H1 (cell line): Measurements from ENCODE around the gene ZNF546. TPM values are rescaled to one million over a fixed set of nuclear protein-coding genes. Genes with fewer than 3 reads are reported as not detected.
A peak's percentile ranks its signal among the peaks of the same experiment; 100 is the strongest.

ENCODE experiments used
- CTCF ChIA-PET: fragments of 300-600 bp; sonication (Branson Sonifier 250); formaldehyde crosslinking; loops from one replicate; lab custom pipeline; 2021; ENCODE audit not compliant: partially characterized antibody; lab: Charles Lee
- POLR2A ChIA-PET: fragments of 300-600 bp; sonication (Branson Sonifier 250); formaldehyde crosslinking; loops from one replicate; lab custom pipeline; 2021; ENCODE audit warnings: inconsistent platforms; ENCODE audit not compliant: partially characterized antibody; lab: Charles Lee
- DNase-seq, 2 experiments: peaks; one replicate each; pipeline versions ENCODE4 v3.0.0 to v3.0.0-alpha.2; 2010 to 2022; ENCODE audit warnings: low spot score in 2 of 2, low read depth in 1 of 2, mixed read lengths in 1 of 2
- FAIRE-seq: peaks from 2 replicates; lab custom pipeline; 2011; peaks lifted over from hg19 to GRCh38; lab: Jason Lieb, UNC
- H2AFZ ChIP-seq: 2 replicates; pipeline ENCODE4 v1.8.1; 2012; ENCODE audit warnings: low read length, inconsistent platforms
- H2AK5ac ChIP-seq: 2 replicates; pipeline ENCODE4 v1.6.1; 2013; ENCODE audit warnings: low read depth, low read length
- H2BK120ac ChIP-seq: replicated peaks from 2 replicates; pipeline ENCODE3; 2013; ENCODE audit warnings: low read depth, low read length, inconsistent platforms
- H2BK12ac ChIP-seq: 2 replicates; pipeline ENCODE4 v1.6.1; 2013; ENCODE audit warnings: low read depth, low read length
- H2BK15ac ChIP-seq: 2 replicates; pipeline ENCODE4 v1.6.1; 2013; ENCODE audit warnings: low read length
- H2BK20ac ChIP-seq: 2 replicates; pipeline ENCODE4 v1.6.1; 2013; ENCODE audit warnings: low read length
- H2BK5ac ChIP-seq: 2 replicates; pipeline ENCODE4 v1.6.1; 2013; ENCODE audit warnings: low read depth, low read length
- H3K14ac ChIP-seq: 2 replicates; pipeline ENCODE4 v1.6.1; 2013; ENCODE audit warnings: inconsistent platforms; ENCODE audit not compliant: insufficient read length
- H3K18ac ChIP-seq: 2 replicates; pipeline ENCODE4 v1.6.1; 2013; ENCODE audit warnings: low read length; ENCODE audit errors: extremely low read depth
- H3K23ac ChIP-seq: 2 replicates; pipeline ENCODE4 v1.6.1; 2013; ENCODE audit warnings: inconsistent platforms; ENCODE audit not compliant: insufficient read length
- H3K23me2 ChIP-seq: 2 replicates; pipeline ENCODE4 v1.6.1; 2013; ENCODE audit warnings: low read depth, low read length
- H3K27ac ChIP-seq: 2 replicates; pipeline ENCODE4 v1.6.1; 2011; ENCODE audit warnings: low read depth, low read length, inconsistent platforms
- H3K27me3 ChIP-seq, 4 experiments: replicated peaks in 1 of 4; 1 replicate in 1 of 4; 2 replicates in 3 of 4; pipeline versions ENCODE4 v1.6.1 to v1.8.1; 2011 to 2013; ENCODE audit warnings: low read length in 3 of 4, mild to moderate bottlenecking in 3 of 4, inconsistent platforms in 2 of 4, mixed read lengths in 2 of 4, moderate library complexity in 1 of 4; ENCODE audit not compliant: control insufficient read depth in 3 of 4, insufficient read depth in 3 of 4; ENCODE audit errors: extremely low read depth in 1 of 4
- H3K36me3 ChIP-seq, 4 experiments: 2 replicates each; pipeline versions ENCODE4 v1.6.1 to v1.8.1; 2011 to 2013; ENCODE audit warnings: mild to moderate bottlenecking in 4 of 4, low read length in 3 of 4, moderate library complexity in 2 of 4, control low read depth in 1 of 4, inconsistent platforms in 1 of 4; ENCODE audit not compliant: insufficient read depth in 4 of 4, control insufficient read depth in 2 of 4
- H3K4ac ChIP-seq: replicated peaks from 2 replicates; pipeline ENCODE3; 2013; ENCODE audit warnings: low read length, low read depth, mixed read lengths, inconsistent platforms; ENCODE audit not compliant: insufficient read length
- H3K4me1 ChIP-seq, 4 experiments: replicated peaks in 1 of 4; 1 replicate in 1 of 4; 2 replicates in 3 of 4; pipeline versions ENCODE4 v1.6.1 to v1.8.1; 2011 to 2013; ENCODE audit warnings: low read length in 3 of 4, inconsistent platforms in 2 of 4, mixed read lengths in 1 of 4; ENCODE audit not compliant: insufficient read depth in 4 of 4, control insufficient read depth in 3 of 4
- H3K4me2 ChIP-seq, 2 experiments: 2 replicates each; pipeline versions ENCODE4 v1.6.1 to v1.8.1; 2011 to 2013; ENCODE audit warnings: low read depth in 2 of 2, low read length in 2 of 2, control low read depth in 1 of 2, inconsistent platforms in 1 of 2, mild to moderate bottlenecking in 1 of 2; ENCODE audit not compliant: insufficient read depth in 1 of 2
- H3K4me3 ChIP-seq, 4 experiments: fragments of 200-600, 300-600 bp in 1 of 4; sonication (generic), shearing (Covaris generic), sonication (Bioruptor Twin) in 1 of 4; 2 replicates each; pipeline versions ENCODE4 v1.5.1 to v1.8.1; 2011 to 2016; ENCODE audit warnings: low read length in 4 of 4, low read depth in 3 of 4, control low read depth in 2 of 4, inconsistent platforms in 2 of 4, mild to moderate bottlenecking in 2 of 4, mixed read lengths in 1 of 4, moderate library complexity in 1 of 4; ENCODE audit not compliant: insufficient read depth in 2 of 4; ENCODE audit errors: extremely low read depth in 1 of 4
- H3K56ac ChIP-seq: replicated peaks from 2 replicates; pipeline ENCODE3; 2013; ENCODE audit warnings: low read depth, mild to moderate bottlenecking, mixed read lengths, low read length, inconsistent platforms; ENCODE audit not compliant: insufficient read length
- H3K79me1 ChIP-seq: 2 replicates; pipeline ENCODE4 v1.6.1; 2013; ENCODE audit warnings: low read depth, low read length, control low read depth
- H3K79me2 ChIP-seq, 2 experiments: 2 replicates each; pipeline versions ENCODE4 v1.6.1 to v1.8.1; 2012 to 2013; ENCODE audit warnings: low read length in 2 of 2, mild to moderate bottlenecking in 2 of 2, inconsistent platforms in 1 of 2; ENCODE audit not compliant: insufficient read depth in 2 of 2, control insufficient read depth in 1 of 2
- H3K9ac ChIP-seq, 4 experiments: replicated peaks in 1 of 4; 1 replicate in 1 of 4; 2 replicates in 3 of 4; pipeline versions ENCODE4 v1.6.1 to v1.8.1; 2011 to 2013; ENCODE audit warnings: low read depth in 3 of 4, low read length in 3 of 4, control low read depth in 2 of 4, mild to moderate bottlenecking in 2 of 4, moderate library complexity in 2 of 4, inconsistent platforms in 1 of 4; ENCODE audit errors: extremely low read depth in 1 of 4
- H3K9me3 ChIP-seq, 2 experiments: 2 replicates each; pipeline versions ENCODE4 v1.6.1 to v1.8.1; 2012 to 2013; ENCODE audit warnings: mild to moderate bottlenecking in 2 of 2, moderate library complexity in 2 of 2, control low read depth in 1 of 2, inconsistent platforms in 1 of 2, low read depth in 1 of 2, low read length in 1 of 2, mixed read lengths in 1 of 2; ENCODE audit not compliant: insufficient read depth in 2 of 2
- H4K20me1 ChIP-seq, 2 experiments: replicated peaks in 1 of 2; 2 replicates each; pipeline versions ENCODE3 to v1.8.1; 2011 to 2013; ENCODE audit warnings: inconsistent platforms in 2 of 2, low read length in 2 of 2, mild to moderate bottlenecking in 1 of 2; ENCODE audit not compliant: insufficient read depth in 2 of 2, control insufficient read depth in 1 of 2
- H4K5ac ChIP-seq: 2 replicates; pipeline ENCODE4 v1.6.1; 2013; ENCODE audit warnings: low read length, low read depth, mixed read lengths, inconsistent platforms; ENCODE audit not compliant: insufficient read length
- H4K8ac ChIP-seq: 2 replicates; pipeline ENCODE4 v1.8.0; 2013; ENCODE audit warnings: mild to moderate bottlenecking, moderate library complexity, low read length, inconsistent platforms; ENCODE audit not compliant: insufficient read depth; ENCODE audit errors: extremely low read depth
- H4K91ac ChIP-seq: replicated peaks from 2 replicates; pipeline ENCODE3; 2013; ENCODE audit warnings: low read length, mixed read lengths, inconsistent platforms; ENCODE audit not compliant: insufficient read length
- CBX8 ChIP-seq: fragments of 300-800, 300-1000 bp; sonication (generic); IDR thresholded peaks from 2 replicates; pipeline ENCODE4 v1.7.1; 2016; ENCODE audit warnings: low read depth, low read length, borderline replicate concordance
- EZH2 ChIP-seq: fragments of 200-600 bp; sonication (generic); IDR thresholded peaks from 2 replicates; pipeline ENCODE4 v1.7.1; 2012; ENCODE audit warnings: low read depth, mild to moderate bottlenecking, moderate library complexity, low read length, inconsistent platforms; ENCODE audit not compliant: severe bottlenecking
- JUN ChIP-seq: IDR thresholded peaks from 2 replicates; pipeline ENCODE4 v1.6.1; 2011; ENCODE audit warnings: low read depth, mild to moderate bottlenecking, improper control_type of control experiment, low read length
- POLR2A ChIP-seq, 2 experiments: IDR thresholded peaks; 1 replicate in 1 of 2; 2 replicates in 1 of 2; pipeline ENCODE4 v1.6.1; 2011; ENCODE audit warnings: low read depth in 2 of 2, low read length in 2 of 2, mild to moderate bottlenecking in 2 of 2; ENCODE audit errors: control extremely low read depth in 1 of 2
- RFX5 ChIP-seq: IDR thresholded peaks from 2 replicates; pipeline ENCODE4 v1.6.1; 2011; ENCODE audit warnings: low read depth, low read length, improper control_type of control experiment, borderline replicate concordance
- SP4 ChIP-seq: IDR thresholded peaks from 2 replicates; pipeline ENCODE4 v1.6.1; 2012; ENCODE audit warnings: low read length, inconsistent platforms
- whole genome bisulfite sequencing, 2 experiments: shearing (Covaris generic) in 1 of 2; methylation state at CpG; one replicate each; pipeline versions ENCODE4 v1.1.6 to v1.1.7; 2013 to 2015; ENCODE audit warnings: low lambda C conversion rate in 2 of 2, mixed read lengths in 2 of 2, inconsistent platforms in 1 of 2, low coverage in 1 of 2, missing lambda C conversion rate in 1 of 2; ENCODE audit not compliant: insufficient replicate concordance in 2 of 2, insufficient coverage in 1 of 2, insufficient read length in 1 of 2; ENCODE audit errors: extremely low coverage in 1 of 2, missing lambda C conversion rate in 1 of 2; 5-methylcytosine and 5-hydroxymethylcytosine counted together
- polyA plus RNA-seq, 7 experiments: library from polyadenylated mRNA; depleted of rRNA in 3 of 7; stranded (reverse) in 5 of 7; unstranded in 2 of 7; fragments of >200 nt in 5 of 7; fragments of 200-250 nt in 2 of 7; gene quantifications; 1 replicate in 5 of 7; 2 replicates in 1 of 7; 4 replicates in 1 of 7; pipeline versions ENCODE4 v1.2.1 to v1.2.3, GENCODE V29; 2011 to 2013; ENCODE audit warnings: missing spikeins in 2 of 7, mixed read lengths in 2 of 7
- total RNA-seq: library from RNA; stranded (reverse); fragmentation: NEBNext Ultra II Directional; extraction: Animal tissue kit (Norgen Biotek cat#: 25700); gene quantifications from 2 replicates; pipeline ENCODE4 v1.2.1, GENCODE V29; 2021
- TF ChIP-seq, protein P1 (sequence below): IDR thresholded peaks from 2 replicates; pipeline ENCODE4 v1.6.1; 2012; ENCODE audit warnings: low read length, inconsistent platforms

Gene ZNF546
- total and polyA plus RNA-seq, 2 of the 8 experiments (the other 6 are each of a cell fraction or from before 2014, with no cell fraction given): 0.21 to 1.1 TPM

DNA sequence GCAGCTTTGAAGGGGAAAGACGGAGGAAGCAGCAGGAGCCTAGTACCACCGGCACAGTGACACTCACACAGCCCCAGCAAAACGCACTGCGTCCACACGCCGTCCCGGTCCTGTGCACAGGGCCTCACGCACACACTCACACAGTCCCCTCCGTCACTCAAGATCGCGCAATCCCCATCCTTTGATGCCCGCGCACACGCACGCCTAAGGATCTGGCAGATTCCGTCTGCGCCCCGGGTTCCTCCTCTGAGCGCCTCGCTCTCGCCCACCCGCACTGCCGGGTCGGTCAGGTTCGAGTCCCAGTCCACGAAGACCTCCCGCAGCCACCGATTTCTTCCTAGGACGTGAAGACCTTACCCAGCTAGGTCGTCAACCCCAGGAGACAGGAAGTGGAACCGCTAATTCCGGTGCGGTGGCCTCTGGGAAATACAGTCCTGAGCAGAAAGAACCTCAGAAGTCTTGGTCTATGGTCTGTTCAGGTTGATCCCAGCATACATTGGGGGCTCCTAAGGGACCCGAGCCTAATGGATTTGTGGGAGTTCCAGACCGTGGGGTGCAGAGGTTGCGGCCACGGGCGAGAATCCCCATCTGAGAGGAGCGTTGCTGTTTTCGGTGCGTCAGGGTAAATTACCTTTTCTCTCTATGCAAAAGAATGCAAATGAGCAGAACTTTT is 59.1 kb downstream of the ZNF546 start, which contains the start of gene ZNF780B:
Gene ZNF780B (minus strand): TSS at position 400 of the 673 bp plus-strand sequence. CDS start 5,899 bp downstream, outside the sequence.
- Histone ChIP-seq H3K79me1 (no peaks in the 10 kb centered on the region; the same call in 1 of the 2 replicates), H2BK15ac (peak within 1 kb of the TSS; percentile 49; the same call in 1 of the 2 replicates), H2BK12ac (no peak within 1 kb of the TSS; the same call in 1 of the 2 replicates), H3K4ac (peak within 1 kb of the TSS; percentile 69), H3K4me3 (peak within 1 kb of the TSS; percentile 89 to 96 (median 94)), H4K5ac (no peak within 1 kb of the TSS), H3K9ac (peak within 1 kb of the TSS in 3 of 4 experiments; percentile 60 to 75 (median 61); a peak in 6 of 7 replicates), H3K18ac (peak within 1 kb of the TSS; percentile 39; the same call in 1 of the 2 replicates), H3K4me1 (peaks cover 0 to 6% (median 0%) of the 10 kb centered on the region in 4 experiments; a peak in 1 of 7 replicates), H3K9me3 (peaks cover under 1 to 9% of the 10 kb centered on the region in 2 experiments; a peak in 2 of 4 replicates), H3K14ac (no peak within 1 kb of the TSS), H3K56ac (no peak within 1 kb of the TSS), H3K23me2 (peaks cover 7% of the 10 kb centered on the region), H3K4me2 (peak within 1 kb of the TSS; percentile 83 to 97), H2BK5ac (0 out of 2 replicates have a peak within 1 kb of the TSS, but pooled peaks have one; percentile 46), H2AK5ac (no peak within 1 kb of the TSS), H2BK20ac (no peak within 1 kb of the TSS), H2AFZ (peak within 1 kb of the TSS; percentile 88), H4K20me1 (no peaks in the 10 kb centered on the region), H4K8ac (peak within 1 kb of the TSS; percentile 72; the same call in 1 of the 2 replicates), H4K91ac (peak within 1 kb of the TSS; percentile 14), H3K27ac (no peak within 1 kb of the TSS), H3K79me2 (peaks cover 0 to 42% of the 10 kb centered on the region in 2 experiments; a peak in 2 of 4 replicates), H3K36me3 (no peaks in the 10 kb centered on the region), H3K27me3 (no peaks in the 10 kb centered on the region), H3K23ac (no peak within 1 kb of the TSS), H2BK120ac (no peak within 1 kb of the TSS)
- POLR2A ChIA-PET: interaction anchor here (0.7 to 2.9 kb wide), 5 partner anchors 9 to 209 kb away, joined by 3 to 8 read pairs (median 4); partner anchors contain the start of gene ZNF780A
- CTCF ChIA-PET: interaction anchor here (2.0 kb wide), 1 partner anchor 83 kb away, joined by 4 read pairs; no protein-coding TSS in a partner anchor
- peak; percentile 85 for FAIRE-seq
- DNase-seq: peak; percentile 5 to 64
- 2% methylated on average over 41 of the region's 41 CpGs; no CpG with 5 or more reads in 1 of the 2 experiments for WGBS, 2 experiments
- TF ChIP-seq SP4 (no peak), JUN (no peak), RFX5 (no peak), EZH2 (peak; percentile 17), CBX8 (no peak), POLR2A (IDR thresholded peaks at IDR 0.05; ENCODE audit: control extremely low read depth in 1 of 2, low read depth in 2 of 2, low read length in 2 of 2) (no peak; a peak in 1 of 3 replicates)
- TF ChIP-seq, protein P1, sequence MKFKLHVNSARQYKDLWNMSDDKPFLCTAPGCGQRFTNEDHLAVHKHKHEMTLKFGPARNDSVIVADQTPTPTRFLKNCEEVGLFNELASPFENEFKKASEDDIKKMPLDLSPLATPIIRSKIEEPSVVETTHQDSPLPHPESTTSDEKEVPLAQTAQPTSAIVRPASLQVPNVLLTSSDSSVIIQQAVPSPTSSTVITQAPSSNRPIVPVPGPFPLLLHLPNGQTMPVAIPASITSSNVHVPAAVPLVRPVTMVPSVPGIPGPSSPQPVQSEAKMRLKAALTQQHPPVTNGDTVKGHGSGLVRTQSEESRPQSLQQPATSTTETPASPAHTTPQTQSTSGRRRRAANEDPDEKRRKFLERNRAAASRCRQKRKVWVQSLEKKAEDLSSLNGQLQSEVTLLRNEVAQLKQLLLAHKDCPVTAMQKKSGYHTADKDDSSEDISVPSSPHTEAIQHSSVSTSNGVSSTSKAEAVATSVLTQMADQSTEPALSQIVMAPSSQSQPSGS: no peak
